ENCODE results near the gene CCT6A.

DNA sequence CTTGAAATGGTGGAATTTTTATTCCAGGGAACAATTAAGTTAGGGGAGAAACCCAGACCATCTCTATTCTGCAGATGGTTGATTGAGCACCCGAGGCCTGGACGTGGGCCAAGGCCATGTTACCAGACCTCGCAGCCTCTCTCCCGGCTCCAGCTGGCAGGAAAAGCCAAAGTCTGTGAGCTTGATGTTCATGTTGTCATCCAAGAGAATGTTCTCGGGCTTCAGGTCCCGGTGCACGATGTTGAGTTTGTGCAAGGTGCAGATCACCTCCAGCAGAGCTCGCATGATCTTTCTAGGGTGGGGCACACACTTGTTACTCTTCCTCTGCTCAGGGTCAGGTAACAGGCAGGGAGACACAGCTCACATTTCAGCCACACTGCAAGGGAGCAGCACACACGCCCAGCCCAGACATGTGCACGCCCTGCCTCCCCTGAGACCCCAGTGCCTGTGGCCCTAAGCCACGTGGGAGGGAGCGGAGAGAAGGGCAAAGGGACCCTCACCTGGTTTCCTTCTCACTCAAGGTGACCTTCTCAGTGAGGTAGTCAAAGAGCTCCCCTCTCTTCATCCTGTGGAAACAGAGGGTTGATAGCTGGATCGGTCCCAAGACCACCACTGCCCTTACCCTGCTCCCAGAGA is 31.7 kb downstream of the CCT6A start:
- TF ChIP-seq ZBTB48 (tag by site-specific recombination; IDR thresholded peaks at IDR 0.05) (no peak), PBX3 (CRISPR knock-in tag; IDR thresholded peaks at IDR 0.05) (no peak), ZNF169 (tag by site-specific recombination; IDR thresholded peaks at IDR 0.05) (no peak), ZNF571 (tag by site-specific recombination; IDR thresholded peaks at IDR 0.05) (no peak), ZNF311 (tag by site-specific recombination; IDR thresholded peaks at IDR 0.05; ENCODE audit: borderline replicate concordance) (no peak), ZNF174 (tag by site-specific recombination; IDR thresholded peaks at IDR 0.05) (no peak), OVOL3 (tag by site-specific recombination; IDR thresholded peaks at IDR 0.05) (no peak)
- TF ChIP-seq, protein P1, sequence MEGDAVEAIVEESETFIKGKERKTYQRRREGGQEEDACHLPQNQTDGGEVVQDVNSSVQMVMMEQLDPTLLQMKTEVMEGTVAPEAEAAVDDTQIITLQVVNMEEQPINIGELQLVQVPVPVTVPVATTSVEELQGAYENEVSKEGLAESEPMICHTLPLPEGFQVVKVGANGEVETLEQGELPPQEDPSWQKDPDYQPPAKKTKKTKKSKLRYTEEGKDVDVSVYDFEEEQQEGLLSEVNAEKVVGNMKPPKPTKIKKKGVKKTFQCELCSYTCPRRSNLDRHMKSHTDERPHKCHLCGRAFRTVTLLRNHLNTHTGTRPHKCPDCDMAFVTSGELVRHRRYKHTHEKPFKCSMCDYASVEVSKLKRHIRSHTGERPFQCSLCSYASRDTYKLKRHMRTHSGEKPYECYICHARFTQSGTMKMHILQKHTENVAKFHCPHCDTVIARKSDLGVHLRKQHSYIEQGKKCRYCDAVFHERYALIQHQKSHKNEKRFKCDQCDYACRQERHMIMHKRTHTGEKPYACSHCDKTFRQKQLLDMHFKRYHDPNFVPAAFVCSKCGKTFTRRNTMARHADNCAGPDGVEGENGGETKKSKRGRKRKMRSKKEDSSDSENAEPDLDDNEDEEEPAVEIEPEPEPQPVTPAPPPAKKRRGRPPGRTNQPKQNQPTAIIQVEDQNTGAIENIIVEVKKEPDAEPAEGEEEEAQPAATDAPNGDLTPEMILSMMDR (tag by site-specific recombination; IDR thresholded peaks at IDR 0.05), result no peak
- TF ChIP-seq, protein P2, sequence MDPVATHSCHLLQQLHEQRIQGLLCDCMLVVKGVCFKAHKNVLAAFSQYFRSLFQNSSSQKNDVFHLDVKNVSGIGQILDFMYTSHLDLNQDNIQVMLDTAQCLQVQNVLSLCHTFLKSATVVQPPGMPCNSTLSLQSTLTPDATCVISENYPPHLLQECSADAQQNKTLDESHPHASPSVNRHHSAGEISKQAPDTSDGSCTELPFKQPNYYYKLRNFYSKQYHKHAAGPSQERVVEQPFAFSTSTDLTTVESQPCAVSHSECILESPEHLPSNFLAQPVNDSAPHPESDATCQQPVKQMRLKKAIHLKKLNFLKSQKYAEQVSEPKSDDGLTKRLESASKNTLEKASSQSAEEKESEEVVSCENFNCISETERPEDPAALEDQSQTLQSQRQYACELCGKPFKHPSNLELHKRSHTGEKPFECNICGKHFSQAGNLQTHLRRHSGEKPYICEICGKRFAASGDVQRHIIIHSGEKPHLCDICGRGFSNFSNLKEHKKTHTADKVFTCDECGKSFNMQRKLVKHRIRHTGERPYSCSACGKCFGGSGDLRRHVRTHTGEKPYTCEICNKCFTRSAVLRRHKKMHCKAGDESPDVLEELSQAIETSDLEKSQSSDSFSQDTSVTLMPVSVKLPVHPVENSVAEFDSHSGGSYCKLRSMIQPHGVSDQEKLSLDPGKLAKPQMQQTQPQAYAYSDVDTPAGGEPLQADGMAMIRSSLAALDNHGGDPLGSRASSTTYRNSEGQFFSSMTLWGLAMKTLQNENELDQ (tag by site-specific recombination; IDR thresholded peaks at IDR 0.05; ENCODE audit: low read depth), result no peak
- TF ChIP-seq, protein P3, sequence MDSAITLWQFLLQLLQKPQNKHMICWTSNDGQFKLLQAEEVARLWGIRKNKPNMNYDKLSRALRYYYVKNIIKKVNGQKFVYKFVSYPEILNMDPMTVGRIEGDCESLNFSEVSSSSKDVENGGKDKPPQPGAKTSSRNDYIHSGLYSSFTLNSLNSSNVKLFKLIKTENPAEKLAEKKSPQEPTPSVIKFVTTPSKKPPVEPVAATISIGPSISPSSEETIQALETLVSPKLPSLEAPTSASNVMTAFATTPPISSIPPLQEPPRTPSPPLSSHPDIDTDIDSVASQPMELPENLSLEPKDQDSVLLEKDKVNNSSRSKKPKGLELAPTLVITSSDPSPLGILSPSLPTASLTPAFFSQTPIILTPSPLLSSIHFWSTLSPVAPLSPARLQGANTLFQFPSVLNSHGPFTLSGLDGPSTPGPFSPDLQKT (IDR thresholded peaks at IDR 0.05; ENCODE audit: borderline replicate concordance, low read depth, low read length), result no peak
- TF ChIP-seq, protein P4, sequence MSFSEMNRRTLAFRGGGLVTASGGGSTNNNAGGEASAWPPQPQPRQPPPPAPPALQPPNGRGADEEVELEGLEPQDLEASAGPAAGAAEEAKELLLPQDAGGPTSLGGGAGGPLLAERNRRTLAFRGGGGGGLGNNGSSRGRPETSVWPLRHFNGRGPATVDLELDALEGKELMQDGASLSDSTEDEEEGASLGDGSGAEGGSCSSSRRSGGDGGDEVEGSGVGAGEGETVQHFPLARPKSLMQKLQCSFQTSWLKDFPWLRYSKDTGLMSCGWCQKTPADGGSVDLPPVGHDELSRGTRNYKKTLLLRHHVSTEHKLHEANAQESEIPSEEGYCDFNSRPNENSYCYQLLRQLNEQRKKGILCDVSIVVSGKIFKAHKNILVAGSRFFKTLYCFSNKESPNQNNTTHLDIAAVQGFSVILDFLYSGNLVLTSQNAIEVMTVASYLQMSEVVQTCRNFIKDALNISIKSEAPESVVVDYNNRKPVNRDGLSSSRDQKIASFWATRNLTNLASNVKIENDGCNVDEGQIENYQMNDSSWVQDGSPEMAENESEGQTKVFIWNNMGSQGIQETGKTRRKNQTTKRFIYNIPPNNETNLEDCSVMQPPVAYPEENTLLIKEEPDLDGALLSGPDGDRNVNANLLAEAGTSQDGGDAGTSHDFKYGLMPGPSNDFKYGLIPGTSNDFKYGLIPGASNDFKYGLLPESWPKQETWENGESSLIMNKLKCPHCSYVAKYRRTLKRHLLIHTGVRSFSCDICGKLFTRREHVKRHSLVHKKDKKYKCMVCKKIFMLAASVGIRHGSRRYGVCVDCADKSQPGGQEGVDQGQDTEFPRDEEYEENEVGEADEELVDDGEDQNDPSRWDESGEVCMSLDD (tag by site-specific recombination; IDR thresholded peaks at IDR 0.05), result no peak
